Measurements from ENCODE around the gene TLX2. TPM values are rescaled to one million over a fixed set of nuclear protein-coding genes. Genes with fewer than 3 reads are reported as not detected.
A peak's percentile ranks its signal among the peaks of the same experiment; 100 is the strongest.
"Not testable (repeated sequence)": the region's sequence is repeated elsewhere in the genome, so short reads cannot be mapped to it uniquely, and the experiment has no call there.

TLX2 gene
- total RNA-seq: not detected
- long read RNA-seq, partial matches to known transcripts: 0 of 1 reads
- long read RNA-seq, other reads (novel, unspliced or antisense): 1 of 1 reads

DNA sequence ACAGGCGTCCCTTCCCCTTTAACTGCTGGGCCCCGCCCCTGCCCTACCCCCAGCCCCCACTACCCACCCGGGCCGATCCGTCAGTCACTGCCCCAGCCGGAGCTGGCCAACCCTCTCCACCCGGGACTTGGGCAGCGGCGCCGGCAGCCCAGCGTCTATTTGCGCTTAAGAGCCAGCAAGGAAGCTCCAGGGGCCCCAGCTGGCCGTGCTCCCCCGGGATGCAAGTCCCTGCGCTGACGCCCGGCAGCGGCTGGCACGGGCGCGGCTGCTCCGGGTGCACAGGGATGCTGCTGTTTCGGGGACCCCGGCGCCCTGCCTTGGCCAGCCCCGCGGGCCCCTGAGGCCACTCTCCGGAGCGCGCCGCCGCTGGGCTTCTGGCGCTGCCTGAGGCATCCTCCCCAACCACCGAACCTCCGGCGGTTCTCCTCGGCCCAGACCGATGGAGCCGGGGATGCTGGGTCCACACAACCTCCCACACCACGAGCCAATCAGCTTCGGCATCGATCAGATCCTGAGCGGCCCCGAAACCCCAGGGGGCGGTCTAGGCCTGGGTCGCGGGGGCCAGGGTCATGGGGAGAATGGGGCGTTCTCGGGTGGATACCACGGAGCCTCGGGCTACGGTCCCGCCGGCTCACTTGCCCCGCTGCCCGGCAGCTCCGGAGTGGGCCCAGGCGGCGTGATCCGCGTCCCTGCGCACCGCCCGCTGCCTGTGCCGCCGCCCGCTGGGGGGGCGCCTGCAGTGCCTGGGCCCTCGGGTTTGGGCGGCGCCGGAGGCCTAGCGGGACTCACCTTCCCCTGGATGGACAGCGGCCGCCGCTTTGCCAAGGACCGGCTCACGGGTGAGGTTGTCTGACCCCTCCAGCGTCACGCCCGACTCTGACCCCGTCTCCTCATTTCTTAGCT is at the start of gene TLX2:
TLX2 (plus strand) TSS at position 83 of the 903 bp plus-strand sequence; CDS start at position 440, 357 bp downstream.
- DNase-seq (ENCODE audit: low spot score): no peak
- intact Hi-C loops (cut with DNase I): no loop called here

DNA sequence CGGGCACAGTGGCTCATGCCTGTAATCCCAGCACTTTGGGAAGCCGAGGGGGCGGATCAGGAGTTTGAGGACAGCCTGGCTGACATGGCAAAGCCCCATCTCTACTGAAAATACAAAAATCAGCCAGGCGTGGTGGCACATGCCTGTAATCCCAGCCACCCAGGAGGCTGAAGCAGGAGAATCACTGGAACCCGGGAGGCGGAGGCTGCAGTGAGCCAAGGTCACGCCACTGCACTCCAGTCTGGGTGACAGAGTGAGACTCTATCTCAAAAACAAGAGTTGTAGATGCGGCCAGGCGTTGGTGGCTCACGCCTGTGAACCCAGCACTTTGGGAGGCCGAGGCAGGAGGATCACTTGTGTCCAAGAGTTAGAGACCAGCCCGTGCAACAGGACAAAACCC is 43.5 kb upstream of the TLX2 start:
- DNase-seq (ENCODE audit: low spot score); intact Hi-C loops (cut with DNase I): not testable (repeated sequence)

DNA sequence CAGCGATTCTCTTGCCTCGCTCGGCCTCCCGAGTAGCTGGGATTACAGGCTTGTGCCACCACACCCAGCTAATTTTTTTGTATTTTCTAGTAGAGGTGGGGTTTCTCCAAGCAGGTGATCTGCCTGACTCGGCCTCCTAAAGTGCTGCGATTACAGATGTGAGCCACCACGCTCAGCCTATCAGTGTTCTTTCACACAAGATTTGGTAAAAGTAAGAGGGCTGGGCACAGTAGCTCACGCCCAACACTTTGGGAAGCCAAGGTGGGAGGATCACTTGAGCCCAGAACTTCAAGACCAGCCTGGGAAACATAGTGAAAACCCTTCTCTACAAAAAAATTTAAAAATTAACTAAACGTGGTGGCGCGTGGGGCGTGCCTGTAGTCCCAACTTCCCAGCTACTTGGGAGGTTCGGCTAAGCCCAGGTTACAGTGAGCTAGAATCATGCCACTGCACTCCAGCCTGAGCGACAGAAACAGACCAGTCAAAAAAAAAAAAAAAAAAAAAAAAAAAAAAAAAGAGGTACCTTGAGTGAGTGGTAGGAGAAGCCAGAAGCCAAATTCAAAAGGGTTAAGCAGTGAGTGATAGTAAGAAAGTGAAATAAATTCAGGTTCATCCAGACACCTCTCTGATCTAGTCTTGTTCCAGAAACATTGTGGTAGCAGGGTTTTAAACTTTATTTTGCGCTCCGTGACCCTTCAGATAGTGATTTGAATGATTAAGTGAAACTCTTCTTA is 42.8 kb upstream of the TLX2 start:
- no peak for DNase-seq (ENCODE audit: low spot score)
- intact Hi-C loops (cut with DNase I): no loop called here

DNA sequence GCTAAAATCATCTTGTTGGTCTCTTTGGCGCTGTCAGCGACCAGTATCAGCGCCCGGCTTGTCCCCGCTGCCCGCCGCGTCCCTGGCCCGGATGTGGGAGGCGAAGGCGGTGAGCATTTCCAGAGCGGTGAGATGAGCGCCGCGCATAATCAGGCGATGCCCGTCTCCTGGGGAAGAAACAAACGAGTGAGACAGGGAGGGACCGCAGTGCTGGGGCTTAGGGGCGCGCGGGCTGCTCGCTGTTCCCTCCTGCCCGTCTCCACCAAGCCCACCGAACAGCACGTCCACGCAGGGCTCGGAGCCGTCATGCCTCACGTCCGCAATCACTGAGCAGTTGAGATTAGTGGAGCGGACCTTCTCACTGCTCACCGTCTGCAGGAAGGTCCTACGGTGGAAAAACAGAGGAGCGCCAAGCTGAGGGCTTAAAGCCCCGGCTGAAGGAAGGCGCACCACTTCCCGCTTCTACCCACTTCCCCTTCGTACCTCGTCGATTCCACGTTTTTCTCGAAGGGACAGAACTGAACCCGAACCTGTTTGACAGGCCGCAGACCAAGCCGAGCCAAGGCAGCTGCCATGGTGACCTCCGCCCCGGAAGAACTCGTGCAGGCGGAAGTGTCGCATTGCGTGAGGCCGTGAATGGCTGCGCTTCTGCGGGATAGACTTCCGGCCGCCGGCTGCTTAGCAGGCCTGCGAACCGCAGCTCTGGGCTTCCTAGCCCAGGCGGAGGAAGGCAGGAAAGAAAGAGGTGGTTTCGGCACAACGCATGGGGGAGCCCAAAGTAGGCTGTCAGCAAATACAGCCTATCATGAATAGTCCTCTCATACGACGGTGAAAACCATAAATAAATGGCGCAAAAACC is 41.9 kb upstream of the TLX2 start, which contains the start of gene MRPL53:
MRPL53 (minus strand) TSS at position 595 of the 859 bp plus-strand sequence; CDS start at position 575, 20 bp downstream.
- intact Hi-C loops (cut with DNase I): no loop called here
- DNase-seq (ENCODE audit: low spot score): peak; percentile 97

DNA sequence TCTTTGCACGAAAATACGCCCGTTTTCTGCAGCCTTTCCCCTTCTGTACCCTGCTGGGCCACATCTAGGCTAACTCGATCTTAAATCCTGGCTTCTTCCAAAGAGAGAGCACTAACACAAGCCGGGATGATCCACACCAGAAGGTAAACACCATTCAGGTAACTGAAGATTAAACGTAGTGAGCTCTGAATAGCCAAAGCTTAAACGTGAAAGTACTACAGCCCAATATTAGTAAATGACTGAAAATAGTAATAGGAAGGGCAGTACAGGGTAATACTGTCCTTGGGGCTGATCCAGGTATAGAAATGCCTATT is 41.3 kb upstream of the TLX2 start:
- intact Hi-C loops (cut with DNase I): no loop called here
- no peak for DNase-seq (ENCODE audit: low spot score)

DNA sequence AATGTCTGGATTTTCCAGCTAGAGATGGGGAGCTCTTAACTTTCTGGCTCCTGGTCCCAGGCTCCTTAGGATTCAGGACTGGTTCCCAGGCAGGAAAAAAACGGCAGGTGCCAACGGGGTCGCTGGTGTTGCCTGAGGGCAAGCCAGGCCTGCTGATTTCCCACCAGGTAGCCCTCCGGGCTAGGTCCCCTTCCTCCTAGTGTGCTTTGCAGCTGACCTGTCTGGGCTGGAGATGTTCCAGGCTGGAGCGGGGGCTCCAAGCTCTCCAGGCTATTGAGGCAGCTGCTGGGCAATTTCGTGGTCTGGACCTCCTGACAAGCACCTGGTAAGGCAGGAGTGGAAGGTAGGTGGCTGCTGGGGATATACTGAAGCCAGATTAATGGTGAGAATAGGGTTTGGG is 39.8 kb upstream of the TLX2 start:
- DNase-seq (ENCODE audit: low spot score): no peak
- intact Hi-C loops (cut with DNase I): no loop called here

DNA sequence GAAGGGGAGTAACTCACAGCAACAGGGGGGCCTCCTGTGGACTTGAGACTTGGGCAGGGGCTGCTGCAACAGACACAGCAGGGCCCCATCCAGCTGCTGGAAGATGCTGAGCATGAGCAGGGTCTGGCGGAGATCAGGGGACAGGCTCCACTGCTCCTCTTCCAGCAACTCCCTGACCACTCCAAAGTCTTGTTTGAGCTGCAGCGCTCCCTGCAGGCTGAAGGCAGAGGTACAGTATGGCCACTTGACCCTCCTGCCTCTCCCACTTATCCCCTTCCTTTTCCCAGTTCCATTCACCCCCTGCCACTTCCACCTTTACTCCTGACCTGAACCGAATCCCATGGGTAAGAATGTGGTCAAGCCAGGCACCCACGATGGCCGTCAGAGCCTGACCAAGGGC is 39.4 kb upstream of the TLX2 start:
- intact Hi-C loops (cut with DNase I): no loop called here
- DNase-seq (ENCODE audit: low spot score): no peak

DNA sequence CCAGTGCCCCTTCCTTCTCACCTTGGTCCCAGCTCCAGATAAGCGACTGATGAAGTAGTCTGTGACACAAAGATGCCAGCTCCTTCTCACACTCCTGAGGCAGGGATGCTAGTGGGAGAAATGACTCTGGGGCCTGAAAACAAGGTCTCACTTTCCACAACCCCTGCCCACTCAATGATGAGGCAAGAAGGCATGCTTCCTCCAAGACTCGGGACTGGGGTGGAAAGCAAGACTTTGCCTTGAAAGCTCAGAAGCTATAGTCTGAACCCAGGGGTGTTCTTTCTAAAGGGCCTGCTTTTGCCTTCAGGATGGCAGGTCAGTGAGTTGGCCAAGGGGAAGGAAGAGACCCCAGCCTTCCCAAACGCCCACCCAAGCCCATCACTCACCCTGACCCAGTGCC is 32.8 kb upstream of the TLX2 start:
- intact Hi-C loops (cut with DNase I): no loop called here
- DNase-seq (ENCODE audit: low spot score): no peak

DNA sequence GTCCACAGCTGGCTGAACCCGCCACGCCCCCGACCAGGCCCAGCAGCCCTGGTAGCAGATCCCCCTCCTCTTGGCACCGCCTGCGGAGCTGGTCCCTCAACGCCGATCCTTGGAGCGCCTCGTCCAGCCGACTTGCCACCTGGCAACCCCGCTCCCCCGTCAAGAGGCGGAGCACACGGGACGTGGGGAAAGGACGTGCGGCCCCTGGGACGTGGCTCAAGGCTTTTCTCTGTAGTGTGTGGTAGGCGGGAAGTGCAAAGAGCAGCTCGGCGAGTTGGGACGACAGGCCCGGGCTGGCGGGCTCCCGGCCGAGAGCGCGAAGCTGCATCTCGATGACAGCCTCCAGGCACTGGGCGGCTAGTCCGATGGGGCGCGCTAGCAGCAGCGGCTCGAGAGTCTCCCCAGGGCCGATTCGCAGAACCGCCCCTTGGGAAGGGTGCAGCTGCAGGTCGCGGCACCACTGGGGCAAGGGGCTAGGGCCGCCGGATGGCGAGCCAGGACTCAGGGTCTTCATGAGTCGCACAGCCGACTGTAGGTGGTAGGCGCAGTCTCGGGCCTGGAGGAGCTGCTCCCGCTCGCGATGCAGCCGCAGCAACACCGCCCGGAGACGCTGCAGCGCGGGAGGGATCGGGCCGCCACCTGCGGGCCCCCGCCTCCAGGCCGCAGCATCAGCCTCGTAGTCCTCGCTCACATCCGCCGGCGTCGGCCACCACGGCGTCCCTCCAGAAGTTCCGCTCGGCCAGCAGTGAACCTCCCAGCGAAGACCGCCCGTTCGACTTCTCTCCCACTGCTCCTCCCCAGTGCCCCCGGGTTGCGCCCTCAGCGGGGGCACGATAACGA is 32.1 kb upstream of the TLX2 start:
- intact Hi-C loops (cut with DNase I): loop anchor here (1.0 kb wide), 1 partner anchor 47 kb away; the partner anchor contains the start of genes AUP1 and HTRA2

DNA sequence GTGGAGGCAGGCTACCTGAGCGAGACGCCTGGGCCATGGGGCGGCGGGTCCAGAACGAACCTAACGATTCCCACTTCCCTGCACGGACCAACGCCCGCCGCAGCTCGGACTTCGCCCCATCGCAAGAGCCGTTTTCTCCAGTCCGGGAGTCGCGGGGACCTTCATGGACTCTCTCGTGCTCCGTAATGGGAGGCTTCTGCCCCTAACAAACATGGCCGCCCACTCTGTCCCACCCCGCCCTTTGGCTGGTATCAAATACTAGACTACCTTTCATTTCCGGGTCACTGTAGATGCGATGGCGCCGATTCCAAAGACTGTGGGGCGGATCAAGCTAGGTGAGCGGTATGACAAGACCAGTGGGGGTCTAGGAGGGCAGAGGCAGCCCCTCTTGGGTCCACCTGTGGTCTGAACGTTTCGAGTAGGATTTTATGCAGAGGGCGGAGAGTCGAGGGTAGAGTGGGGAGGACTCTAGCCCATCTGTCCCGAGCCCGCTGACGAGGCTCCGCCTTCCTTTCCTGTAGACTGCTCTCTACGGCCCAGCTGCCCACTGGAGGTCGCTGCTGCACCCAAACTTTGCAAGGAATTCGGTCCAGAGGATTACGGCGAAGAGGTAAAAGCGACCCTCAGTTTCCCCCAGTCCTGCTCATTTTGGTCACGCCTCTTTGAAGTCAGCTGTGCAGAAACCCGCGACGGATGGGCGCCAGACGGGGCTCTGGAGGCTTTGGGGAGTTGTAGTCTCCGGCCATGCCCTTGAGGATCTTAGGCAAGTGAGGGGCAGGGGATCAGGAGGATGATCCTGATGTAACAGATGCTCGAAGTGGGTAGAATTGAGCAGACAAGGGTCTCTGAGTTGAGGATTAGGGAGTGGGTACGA is 31.2 kb upstream of the TLX2 start, which contains the start of the genes CCDC142 and TTC31:
CCDC142 (minus strand) TSS at position 198 of the 874 bp plus-strand sequence; CDS start at position 37, 161 bp downstream.
TTC31 (plus strand) TSS at position 281 of the 874 bp plus-strand sequence; CDS start at position 296, 15 bp downstream.
- DNase-seq (ENCODE audit: low spot score): peak; percentile 97
- intact Hi-C loops (cut with DNase I): loop anchor here (1.0 kb wide), 3 partner anchors 29 to 104 kb away; partner anchors contain the start of genes AUP1 and HTRA2

More for the DNA sequence above, 32.1 kb upstream of the TLX2 start:
- no peak for DNase-seq (ENCODE audit: low spot score)

DNA sequence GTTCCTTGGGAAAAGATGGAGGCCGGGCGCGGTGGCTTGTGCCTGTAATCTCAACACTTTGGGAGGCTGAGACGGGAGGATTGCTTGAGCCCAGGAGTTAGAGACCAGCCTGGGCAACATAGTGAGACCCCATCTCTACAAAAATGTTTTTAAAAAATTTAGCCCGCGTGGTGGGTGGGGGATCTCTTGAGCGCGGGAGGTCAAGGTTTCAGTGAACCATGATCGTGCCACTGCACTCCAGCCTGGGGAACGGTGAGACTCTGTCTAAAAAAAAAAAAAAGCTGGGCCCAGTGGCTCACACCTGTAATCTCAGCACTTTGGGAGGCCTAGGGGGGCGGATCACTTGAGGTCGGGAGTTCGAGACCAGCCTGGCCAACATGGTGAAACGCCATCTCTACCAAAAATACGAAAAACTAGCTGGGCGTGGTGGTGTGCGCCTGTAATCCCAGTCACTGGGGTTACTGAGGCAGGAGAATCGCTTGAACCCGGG is 30.5 kb upstream of the TLX2 start:
- intact Hi-C loops (cut with DNase I): loop anchor here (1.0 kb wide), 2 partner anchors 29 to 104 kb away; no protein-coding TSS in a partner anchor
- not testable (repeated sequence) for DNase-seq (ENCODE audit: low spot score)

DNA sequence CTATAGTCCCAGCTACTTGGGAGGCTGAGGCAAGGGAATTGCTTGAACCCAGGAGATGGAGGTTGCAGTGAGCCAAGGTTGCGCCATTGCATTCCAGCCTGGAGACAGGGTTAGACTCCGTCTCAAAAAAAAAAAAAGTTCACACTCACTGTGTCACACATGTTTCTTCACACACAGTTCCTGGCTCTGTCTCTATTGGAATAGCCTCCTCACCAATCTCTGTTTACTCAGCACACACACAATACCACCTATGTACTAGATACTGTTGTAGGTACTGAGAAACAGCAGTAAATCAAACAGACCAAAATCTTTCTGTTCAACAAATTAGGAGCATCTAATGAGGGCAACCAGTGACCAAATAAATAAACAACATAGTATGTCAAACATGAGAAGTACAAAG is 28.1 kb upstream of the TLX2 start:
- no peak for DNase-seq (ENCODE audit: low spot score)
- intact Hi-C loops (cut with DNase I): no loop called here

DNA sequence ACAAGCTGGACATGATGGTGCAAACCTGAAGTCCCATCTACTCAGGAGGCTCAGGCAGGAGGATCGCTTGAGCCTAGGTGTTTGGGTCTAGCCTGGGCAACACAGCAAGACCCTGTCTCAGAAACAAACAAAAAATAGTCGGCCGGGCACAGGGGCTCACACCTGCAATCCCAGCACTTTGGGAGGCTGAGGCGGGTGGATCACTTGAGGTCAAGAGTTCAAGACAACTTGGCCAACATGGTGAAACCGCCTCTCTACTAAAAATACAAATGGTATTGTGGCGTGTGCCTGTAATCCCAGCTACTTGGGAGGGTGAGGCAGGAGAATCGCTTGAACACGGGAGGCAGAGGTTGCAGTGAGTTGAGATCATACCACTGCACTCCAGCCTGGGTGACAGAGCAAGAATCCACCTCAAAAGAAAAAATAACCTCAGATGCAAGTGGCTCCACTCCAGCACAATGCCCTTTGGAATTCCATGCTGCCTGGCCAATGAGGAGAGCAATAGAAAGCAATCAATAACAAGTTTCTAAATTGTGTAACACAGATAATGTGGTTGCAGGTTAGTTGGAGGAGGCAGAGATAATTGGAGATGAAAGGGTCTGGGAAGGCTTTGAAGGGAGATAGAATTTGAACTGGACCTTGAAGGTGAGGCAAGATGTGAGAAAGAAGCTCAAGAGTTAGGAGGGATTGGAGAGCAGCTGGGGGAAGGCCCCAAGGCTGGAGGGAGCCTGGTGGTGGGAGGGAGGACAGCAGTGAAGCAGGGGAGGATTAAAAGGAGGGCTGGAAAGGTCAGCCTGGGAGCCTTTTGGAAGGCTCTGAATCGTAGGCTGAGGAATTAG is 25.4 kb upstream of the TLX2 start:
- intact Hi-C loops (cut with DNase I): no loop called here
- DNase-seq (ENCODE audit: low spot score): no peak

DNA sequence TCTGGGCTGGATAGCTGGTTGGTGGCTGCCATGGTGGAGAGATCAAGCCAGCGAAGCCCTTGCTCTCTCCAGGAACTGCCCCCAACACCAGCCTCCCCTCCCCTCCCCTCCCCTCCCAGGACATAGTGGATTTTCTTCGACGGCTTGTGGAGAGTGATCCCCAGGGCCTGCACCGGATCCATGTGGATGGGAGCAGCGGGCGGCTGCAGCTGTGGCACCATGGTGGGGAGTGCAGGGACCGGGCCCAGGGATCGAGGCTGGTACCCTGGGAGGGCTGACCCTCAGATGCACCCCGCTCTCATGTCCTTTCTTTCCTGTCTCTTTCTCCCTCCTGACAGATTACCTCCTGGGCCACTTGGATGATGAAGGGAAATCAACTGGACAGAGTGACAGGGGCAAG is 24.3 kb upstream of the TLX2 start:
- intact Hi-C loops (cut with DNase I): no loop called here
- no peak for DNase-seq (ENCODE audit: low spot score)

DNA sequence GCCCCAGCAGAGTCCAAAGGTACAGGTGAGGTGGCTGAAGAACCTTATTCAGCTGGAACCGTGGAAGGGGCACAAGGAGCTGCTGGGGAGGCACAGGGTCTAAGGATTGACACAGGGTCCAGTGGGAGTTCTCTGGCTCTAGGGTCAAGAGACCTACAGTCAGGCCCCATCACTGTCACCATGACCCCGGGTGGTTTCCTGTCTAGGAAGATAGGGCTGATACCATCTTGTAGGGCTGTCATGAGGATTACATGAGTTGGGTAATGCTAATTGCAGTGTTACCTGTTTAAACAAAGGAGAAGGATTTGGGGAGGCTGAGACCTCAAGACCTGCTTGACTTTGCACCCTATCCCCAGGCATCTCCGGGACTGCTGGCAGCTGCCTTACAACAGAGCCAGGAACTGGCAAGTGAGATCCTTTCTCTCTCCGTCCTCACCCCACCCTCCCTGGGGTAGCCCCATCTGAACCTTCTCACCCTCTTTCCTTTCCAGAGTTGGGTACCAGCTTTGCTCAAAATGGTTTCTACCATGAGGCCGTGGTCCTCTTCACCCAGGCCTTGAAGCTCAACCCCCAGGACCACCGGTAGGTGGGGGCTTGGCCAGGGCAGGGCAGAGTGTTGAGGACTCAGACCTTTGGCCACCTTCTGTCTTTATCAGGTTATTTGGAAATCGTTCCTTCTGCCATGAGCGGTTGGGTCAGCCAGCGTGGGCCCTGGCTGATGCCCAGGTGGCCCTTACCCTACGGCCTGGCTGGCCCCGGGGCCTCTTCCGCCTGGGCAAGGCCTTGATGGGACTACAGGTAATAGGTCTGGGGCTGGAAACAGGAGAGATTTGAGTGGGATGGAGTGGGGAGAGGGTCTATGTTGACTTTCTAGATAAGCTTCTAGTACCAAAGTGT is 22.4 kb upstream of the TLX2 start:
- DNase-seq (ENCODE audit: low spot score): no peak
- intact Hi-C loops (cut with DNase I): no loop called here
